Measurements from ENCODE around the gene STARD13. TPM values are rescaled to one million over a fixed set of nuclear protein-coding genes. Genes with fewer than 3 reads are reported as not detected.

Gene STARD13
- total and polyA plus RNA-seq, 12 donors: 7.1 to 38.3 (median 27.8) TPM

GRCh38 chr13:33280279-33280905 lies 5.2 kb downstream of the STARD13 start:
- no peak for ATAC-seq
- 65 to 68% methylated on average over 3 of the region's 3 CpGs for WGBS, 2 donors

DNA sequence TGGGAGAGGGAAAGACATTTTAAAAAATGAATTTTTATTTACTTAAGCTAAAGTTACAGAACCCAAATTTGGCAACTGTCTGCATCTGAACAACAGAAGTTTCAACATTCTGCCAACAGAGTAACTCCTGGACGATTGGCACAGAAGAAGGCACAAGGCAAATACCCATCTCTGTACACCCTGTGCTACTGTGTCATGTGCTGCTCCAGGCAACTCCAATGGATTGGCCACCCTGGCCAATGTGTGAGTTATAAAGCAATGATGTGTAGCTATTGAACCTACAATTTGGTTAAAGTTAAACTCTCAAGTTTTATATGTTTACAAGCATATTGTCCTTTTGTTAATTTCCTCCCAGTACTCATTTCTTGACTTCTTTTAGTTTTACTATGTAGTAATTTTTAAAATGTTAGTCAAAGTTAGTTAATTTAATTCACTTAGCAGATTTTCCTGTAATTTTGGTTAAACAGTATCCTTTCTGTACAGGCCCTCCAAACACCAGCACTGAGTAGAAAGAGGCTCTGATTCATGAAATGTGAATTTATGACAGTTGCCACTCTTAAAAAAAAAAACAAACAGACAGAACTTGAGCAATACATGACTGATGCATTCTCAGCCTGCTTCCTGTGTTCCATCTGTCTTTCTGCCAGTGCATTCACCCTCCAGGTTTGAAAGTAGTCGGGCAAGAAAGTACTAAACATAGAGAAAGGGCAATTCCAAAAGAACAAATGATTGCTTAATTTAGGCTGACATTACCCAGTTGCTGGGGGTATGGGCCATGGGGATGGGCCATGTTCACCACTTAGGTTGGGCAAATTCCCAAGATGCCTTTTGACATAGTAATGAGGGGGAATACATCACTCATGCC lies 5.9 kb downstream of the STARD13 start:
- Histone ChIP-seq H3K27me3 (no peaks in the 10 kb centered on the region), H3K9me3 (no peaks in the 10 kb centered on the region), H3K27ac (peak overlapping the region; percentile 29 to 83 (median 64)), H3K4me3 (no peak overlapping the region), H3K36me3 (peaks cover 0 to 19% (median 0%) of the 10 kb centered on the region in 9 donors), H3K4me1 (peaks cover 15 to 98% (median 86%) of the 10 kb centered on the region in 9 donors)
- no peak for DNase-seq
- no peak for TF ChIP-seq CTCF (IDR thresholded peaks at IDR 0.05)
- intact Hi-C loops (cut with DNase I): loop anchor here in 5 of 10 donors (5.0 to 10.0 kb wide), 5 partner anchors 45 to 215 kb away; no protein-coding TSS in a partner anchor
- ATAC-seq: peak in 4 of 8 donors; percentile 38 to 85 (median 53)
- WGBS, 2 donors: 15 to 16% methylated on average over 2 of the region's 2 CpGs

More at GRCh38 chr13:33280279-33280905, 5.2 kb downstream of the STARD13 start:
- Histone ChIP-seq H3K36me3 (peaks cover 0 to 17% (median 0%) of the 10 kb centered on the region in 9 donors), H3K4me3 (no peak overlapping the region), H3K27me3 (no peaks in the 10 kb centered on the region), H3K9me3 (no peaks in the 10 kb centered on the region), H3K27ac (peak overlapping the region; percentile 25 to 83 (median 50)), H3K4me1 (peaks cover 15 to 90% (median 80%) of the 10 kb centered on the region in 9 donors)
- intact Hi-C loops (cut with DNase I): loop anchor here in 4 of 10 donors (5.0 to 10.0 kb wide), 5 partner anchors 46 to 214 kb away; no protein-coding TSS in a partner anchor
- TF ChIP-seq CTCF (IDR thresholded peaks at IDR 0.05): no peak
- no peak for DNase-seq

GRCh38 chr13:33278913-33279312 lies 6.6 kb downstream of the STARD13 start:
- DNase-seq (no peak), ATAC-seq (no peak)
- Histone ChIP-seq H3K27me3 (no peaks in the 10 kb centered on the region), H3K9me3 (no peaks in the 10 kb centered on the region), H3K27ac (peak overlapping the region in 9 of 10 donors; percentile 17 to 83 (median 65)), H3K36me3 (peaks cover 0 to 19% (median 0%) of the 10 kb centered on the region in 9 donors), H3K4me3 (no peak overlapping the region), H3K4me1 (peaks cover 15 to 99% (median 84%) of the 10 kb centered on the region in 9 donors)
- no peak for TF ChIP-seq CTCF (IDR thresholded peaks at IDR 0.05)
- intact Hi-C loops (cut with DNase I): loop anchor here in 2 of 10 donors (5.0 to 10.0 kb wide), 2 partner anchors 47 to 154 kb away; no protein-coding TSS in a partner anchor
- 0% methylated on average over 1 of the region's 1 CpG for WGBS, 2 donors

DNA sequence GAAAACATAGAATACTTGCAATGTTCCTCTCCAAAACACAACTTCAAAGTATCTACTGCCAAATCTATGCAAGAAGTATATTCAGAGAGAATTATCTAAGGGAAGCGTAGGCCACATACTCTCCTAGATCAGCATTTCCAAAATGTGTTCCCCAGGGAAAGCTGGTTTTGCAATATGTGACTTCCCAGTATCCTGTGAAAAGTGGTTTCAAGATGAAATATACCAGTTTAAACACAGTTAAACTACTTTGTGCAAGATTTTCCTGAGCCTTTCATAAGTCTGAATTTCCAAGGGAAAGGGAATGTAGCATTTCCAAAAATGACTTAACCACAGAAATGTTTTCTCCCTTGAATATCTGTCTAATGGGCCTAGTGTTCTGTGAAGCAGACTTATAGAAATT lies 7.6 kb downstream of the STARD13 start:
- WGBS, 2 donors: 58 to 65% methylated on average over 1 of the region's 1 CpG
- no peaks in the 10 kb centered on the region for H3K27me3 ChIP-seq
- TF ChIP-seq CTCF (IDR thresholded peaks at IDR 0.05): no peak
- intact Hi-C loops (cut with DNase I): loop anchor here in 2 of 10 donors (5.0 to 10.0 kb wide), 2 partner anchors 46 to 153 kb away; no protein-coding TSS in a partner anchor
- peaks cover 15 to 99% (median 81%) of the 10 kb centered on the region in 9 donors for H3K4me1 ChIP-seq
- H3K4me3 ChIP-seq: no peak overlapping the region
- ATAC-seq (peak in 3 of 8 donors; percentile 23 to 57 (median 33)), DNase-seq (no peak)
- H3K9me3 ChIP-seq: no peaks in the 10 kb centered on the region
- H3K36me3 ChIP-seq: peaks cover 0 to 19% (median 0%) of the 10 kb centered on the region in 9 donors
- peak overlapping the region in 9 of 10 donors; percentile 33 to 83 (median 70) for H3K27ac ChIP-seq
